Measurements from ENCODE around the gene GNG13. TPM values are rescaled to one million over a fixed set of nuclear protein-coding genes. Genes with fewer than 3 reads are reported as not detected.

The GNG13 gene
- total RNA-seq, 1 donor, result not detected

DNA sequence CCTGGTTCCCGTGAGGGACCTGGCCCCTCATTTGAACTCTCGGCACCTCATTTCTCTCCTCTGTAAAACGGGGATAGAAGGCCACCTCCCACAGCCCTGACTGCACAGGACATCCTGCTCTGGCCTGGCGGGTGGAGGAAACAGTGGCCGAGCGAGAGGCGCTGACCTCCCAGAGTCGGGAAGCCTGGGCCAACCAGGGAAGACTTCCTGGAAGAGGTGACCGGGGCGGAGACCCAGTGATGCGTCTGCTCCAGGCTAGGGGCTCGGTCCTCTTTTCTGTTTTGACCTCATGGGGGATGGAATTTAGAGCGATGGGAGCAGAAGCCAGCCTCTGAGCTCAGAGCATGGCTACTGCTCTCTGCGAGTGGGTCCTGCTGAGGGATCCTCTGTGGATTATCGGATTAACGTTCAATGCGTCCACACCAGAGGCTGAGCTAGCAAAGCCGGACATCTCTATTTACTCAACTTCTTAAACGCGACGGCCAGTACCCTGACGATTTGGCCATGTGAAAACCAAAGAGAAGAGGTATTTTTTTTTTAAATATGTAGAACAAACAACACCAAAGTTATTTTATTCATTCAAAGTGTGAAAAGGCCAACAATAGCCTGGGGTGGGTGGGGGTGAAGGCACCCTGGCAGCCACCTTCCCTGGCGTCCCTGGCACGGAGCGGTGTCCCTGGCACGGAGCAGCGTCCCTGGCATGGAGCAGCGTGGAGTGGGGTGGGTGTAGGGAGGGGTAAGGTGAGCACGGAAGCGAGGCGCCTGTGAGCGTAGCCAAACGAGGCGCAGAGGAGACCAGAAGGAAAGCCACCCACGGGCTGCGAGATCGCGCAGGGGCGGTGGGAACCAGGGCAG is 49.2 kb downstream of the GNG13 start:
- TF ChIP-seq CTCF (IDR thresholded peaks at IDR 0.05; ENCODE audit: insufficient read depth, low read length), result no peak
- H3K4me3 ChIP-seq (ENCODE audit: low read depth, low read length), result no peak overlapping the region
- DNase-seq (ENCODE audit: low read depth), result no peak

GRCh38 chr16:750485-750884 is 50.0 kb downstream of the GNG13 start:
- no peak for DNase-seq (ENCODE audit: low read depth)
- H3K4me3 ChIP-seq (ENCODE audit: low read depth, low read length), result no peak overlapping the region
- TF ChIP-seq CTCF (IDR thresholded peaks at IDR 0.05; ENCODE audit: insufficient read depth, low read length), result no peak

DNA sequence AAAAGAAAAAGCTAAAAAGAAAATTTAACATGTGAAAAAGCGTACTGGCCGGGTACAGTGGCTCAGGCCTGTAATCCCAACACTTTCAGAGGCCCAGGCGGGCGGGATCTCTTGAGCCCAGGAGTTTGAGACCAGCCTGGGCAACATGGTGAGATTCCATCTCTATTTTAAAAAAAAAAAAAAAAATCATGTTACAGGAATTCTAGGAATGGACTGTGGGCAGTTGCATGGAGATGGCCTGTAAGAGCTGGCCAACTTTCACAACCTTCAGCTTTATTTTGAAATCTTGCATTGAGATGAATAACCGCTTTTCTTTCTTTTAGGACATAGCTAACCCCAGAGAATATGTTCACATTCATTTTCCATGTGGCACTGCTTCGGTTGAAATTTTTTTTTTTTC is 51.5 kb downstream of the GNG13 start:
- TF ChIP-seq CTCF (IDR thresholded peaks at IDR 0.05; ENCODE audit: insufficient read depth, low read length), result no peak
- no peak overlapping the region for H3K4me3 ChIP-seq (ENCODE audit: low read depth, low read length)
- DNase-seq (ENCODE audit: low read depth), result peak; percentile 89

Small RNAs within 50 kb of the gene (small RNA-seq; reads per million reads assigned to genes)
- not detected for gene MIR662

Other genes with a start within 250 kb of the GNG13 start
- gene PRR35, start 240.3 kb downstream of the GNG13 start, total RNA-seq (ENCODE audit: low replicate concordance), result not detected in 2 replicates
- 2.0 and 2.5 TPM in 2 replicates for gene NHLRC4, start 233.7 kb downstream of the GNG13 start, total RNA-seq (ENCODE audit: low replicate concordance)
- 20.7 and 29.1 TPM in 2 replicates for gene PIGQ, start 230.8 kb downstream of the GNG13 start, total RNA-seq (ENCODE audit: low replicate concordance)
- gene RAB40C, start 210.7 kb downstream of the GNG13 start, total RNA-seq (ENCODE audit: low replicate concordance), result 12.0 and 14.6 TPM in 2 replicates
- gene WFIKKN1, start 169.7 kb downstream of the GNG13 start, total RNA-seq (ENCODE audit: low replicate concordance), result 0.18 and 0.25 TPM in 2 replicates
- 85.0 and 86.0 TPM in 2 replicates for gene METTL26, start 164.4 kb downstream of the GNG13 start, total RNA-seq (ENCODE audit: low replicate concordance)
- gene MCRIP2, start 158.9 kb downstream of the GNG13 start, total RNA-seq (ENCODE audit: low replicate concordance), result 13.3 and 22.4 TPM in 2 replicates
- gene WDR90, start 151.4 kb downstream of the GNG13 start, total RNA-seq (ENCODE audit: low replicate concordance), result 12.7 and 25.0 TPM in 2 replicates
- 24.4 and 34.5 TPM in 2 replicates for gene RHOT2, start 132.6 kb downstream of the GNG13 start, total RNA-seq (ENCODE audit: low replicate concordance)
- gene RHBDL1, start 125.1 kb downstream of the GNG13 start, total RNA-seq (ENCODE audit: low replicate concordance), result 1.6 and 3.2 TPM in 2 replicates
- 88.9 and 112 TPM in 2 replicates for gene STUB1, start 120.3 kb downstream of the GNG13 start, total RNA-seq (ENCODE audit: low replicate concordance)
- 32.0 and 42.8 TPM in 2 replicates for gene JMJD8, start 116.4 kb downstream of the GNG13 start, total RNA-seq (ENCODE audit: low replicate concordance)
- 8.1 and 8.3 TPM in 2 replicates for gene WDR24, start 110.3 kb downstream of the GNG13 start, total RNA-seq (ENCODE audit: low replicate concordance)
- under 0.01 TPM in 1 of 2 replicates, not detected in the other for gene FBXL16, start 94.9 kb downstream of the GNG13 start, total RNA-seq (ENCODE audit: low replicate concordance)
- gene METRN, start 85.6 kb downstream of the GNG13 start, total RNA-seq (ENCODE audit: low replicate concordance), result 30.7 and 38.8 TPM in 2 replicates
- gene ANTKMT, start 79.6 kb downstream of the GNG13 start, total RNA-seq (ENCODE audit: low replicate concordance), result 21.8 and 70.1 TPM in 2 replicates
- 1.1 and 1.8 TPM in 2 replicates for gene CCDC78, start 74.3 kb downstream of the GNG13 start, total RNA-seq (ENCODE audit: low replicate concordance)
- gene HAGHL, start 73.6 kb downstream of the GNG13 start, total RNA-seq (ENCODE audit: low replicate concordance), result 10.6 and 21.1 TPM in 2 replicates
- 20.0 and 24.7 TPM in 2 replicates for gene CIAO3, start 59.7 kb downstream of the GNG13 start, total RNA-seq (ENCODE audit: low replicate concordance)
- not detected in 2 replicates for gene MSLN, start 40.0 kb downstream of the GNG13 start, total RNA-seq (ENCODE audit: low replicate concordance)
- gene RPUSD1, start 12.4 kb downstream of the GNG13 start, total RNA-seq (ENCODE audit: low replicate concordance), result 14.5 and 20.3 TPM in 2 replicates
- gene CHTF18, start 12.1 kb downstream of the GNG13 start, total RNA-seq (ENCODE audit: low replicate concordance), result 3.6 and 20.0 TPM in 2 replicates
- 11.9 and 29.4 TPM in 2 replicates for gene LMF1, start 170.2 kb upstream of the GNG13 start, total RNA-seq (ENCODE audit: low replicate concordance)
- gene SOX8, start 181.0 kb upstream of the GNG13 start, total RNA-seq (ENCODE audit: low replicate concordance), result 0.09 and 0.33 TPM in 2 replicates

All from fibroblast of the aortic adventitia (primary cell).